NT2/D1 (cell line): ENCODE data around the gene ADAMTS12.

Experiments used
- DNase-seq: peaks from one replicate; pipeline ENCODE4 v3.0.0-alpha.2; 2011; ENCODE audit warnings: low read depth, low spot score
- H3K27me3 ChIP-seq: 2 replicates; pipeline ENCODE4 v1.6.0; 2011; ENCODE audit warnings: mild to moderate bottlenecking; ENCODE audit not compliant: insufficient read length, insufficient read depth
- H3K36me3 ChIP-seq: 2 replicates; pipeline ENCODE4 v1.6.1; 2011; ENCODE audit warnings: mild to moderate bottlenecking, low read length, mixed read lengths; ENCODE audit not compliant: insufficient read depth, insufficient read length
- H3K4me1 ChIP-seq: 2 replicates; pipeline ENCODE4 v1.5.1; 2011; ENCODE audit not compliant: insufficient read depth, insufficient read length
- H3K4me3 ChIP-seq: 2 replicates; pipeline ENCODE4 v1.5.1; 2011; ENCODE audit warnings: low read depth; ENCODE audit not compliant: insufficient read length
- H3K9ac ChIP-seq: 2 replicates; pipeline ENCODE4 v1.6.0; 2011; ENCODE audit warnings: low read depth; ENCODE audit not compliant: insufficient read length
- H3K9me3 ChIP-seq: 2 replicates; pipeline ENCODE4 v1.5.1; 2011; ENCODE audit warnings: mild to moderate bottlenecking, low read length; ENCODE audit not compliant: insufficient read depth
- SUZ12 ChIP-seq: IDR thresholded peaks from 2 replicates; pipeline ENCODE4 v1.6.1; 2011; ENCODE audit not compliant: insufficient read length, insufficient read depth; ENCODE audit errors: extremely low read depth
- YY1 ChIP-seq: IDR thresholded peaks from 2 replicates; pipeline ENCODE4 v1.6.1; 2011; ENCODE audit not compliant: insufficient read length, insufficient read depth
- ZNF274 ChIP-seq: IDR thresholded peaks from 2 replicates; pipeline ENCODE4 v1.6.1; 2011; ENCODE audit warnings: mild to moderate bottlenecking, low read depth, low read length

ADAMTS12 gene

DNA sequence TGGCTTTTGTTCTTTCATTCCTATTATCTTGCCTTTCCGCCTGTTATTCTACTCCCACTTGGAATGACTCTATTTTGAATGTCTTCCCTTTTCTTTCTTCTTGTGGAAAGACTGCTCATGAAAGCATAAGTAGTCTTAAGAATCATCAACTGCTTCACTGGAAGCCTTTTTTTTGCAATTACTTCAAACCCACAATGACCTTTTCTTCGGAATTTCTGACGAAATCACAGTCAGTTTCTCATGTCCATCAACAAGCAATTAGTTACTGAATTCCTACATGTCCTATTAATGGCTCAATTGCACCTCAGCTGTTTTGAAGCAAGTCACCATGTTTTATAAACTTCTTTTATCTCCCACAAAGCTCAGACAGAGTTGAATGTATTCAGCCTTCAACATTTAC, 254.8 kb downstream of the ADAMTS12 start:
- Histone ChIP-seq H3K4me1 (no peaks in the 10 kb centered on the region), H3K27me3 (no peaks in the 10 kb centered on the region), H3K4me3 (no peak overlapping the region), H3K36me3 (peaks cover 22% of the 10 kb centered on the region), H3K9me3 (no peaks in the 10 kb centered on the region), H3K9ac (no peak overlapping the region)
- TF ChIP-seq SUZ12, result no peak
- TF ChIP-seq ZNF274, result no peak
- TF ChIP-seq YY1, result no peak
- no peak for DNase-seq

GRCh38 chr5:33635582-33635981, 256.2 kb downstream of the ADAMTS12 start:
- Histone ChIP-seq H3K4me3 (no peak overlapping the region), H3K4me1 (no peaks in the 10 kb centered on the region), H3K36me3 (peaks cover 22% of the 10 kb centered on the region), H3K27me3 (no peaks in the 10 kb centered on the region), H3K9ac (no peak overlapping the region), H3K9me3 (no peaks in the 10 kb centered on the region)
- no peak for DNase-seq
- TF ChIP-seq SUZ12 (no peak), YY1 (no peak), ZNF274 (no peak)

DNA sequence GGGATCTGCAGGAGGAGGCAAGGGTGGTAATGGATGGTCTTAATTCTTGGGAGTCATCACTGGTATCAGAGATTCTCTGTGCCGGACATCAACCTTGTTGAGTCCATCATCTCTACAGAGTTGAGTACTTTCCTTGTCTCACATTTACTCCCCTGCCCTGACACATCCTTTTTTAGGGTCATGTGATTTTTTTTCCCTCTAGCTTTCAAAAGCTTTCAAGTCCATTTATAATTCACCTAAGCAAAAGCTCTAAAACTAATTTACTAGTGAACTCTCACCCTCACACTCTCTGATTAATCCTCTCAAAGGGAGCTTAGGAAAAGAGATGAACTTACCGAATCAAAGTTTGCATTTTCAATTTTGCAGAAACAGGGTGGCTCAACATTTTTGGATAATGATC, 258.1 kb downstream of the ADAMTS12 start:
- no peak for DNase-seq
- no peaks in the 10 kb centered on the region for H3K27me3 ChIP-seq
- TF ChIP-seq YY1 (no peak), ZNF274 (no peak), SUZ12 (no peak)

DNA sequence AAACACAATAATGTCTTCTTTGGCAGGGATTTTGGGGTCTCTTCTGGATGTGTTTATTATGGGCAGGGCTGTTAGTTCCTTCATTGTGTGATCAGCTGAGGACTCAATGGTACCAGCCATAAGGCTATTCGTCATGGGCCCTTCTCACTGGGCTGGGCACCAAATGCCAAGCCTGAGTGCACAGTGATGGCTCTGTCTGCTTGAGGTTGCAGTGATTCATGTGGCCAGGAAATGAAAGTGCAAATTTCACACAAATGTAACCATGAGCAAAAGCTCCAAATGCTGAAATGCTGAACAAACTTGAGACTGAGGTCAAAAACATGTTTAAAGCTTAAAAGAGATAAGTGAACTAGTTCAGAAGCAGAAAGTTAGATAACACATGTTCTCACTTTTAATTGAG, 260.0 kb downstream of the ADAMTS12 start:
- H3K9ac ChIP-seq, result no peak overlapping the region
- H3K27me3 ChIP-seq, result no peaks in the 10 kb centered on the region
- no peak overlapping the region for H3K4me3 ChIP-seq
- H3K4me1 ChIP-seq, result no peaks in the 10 kb centered on the region
- TF ChIP-seq ZNF274 (no peak), SUZ12 (no peak), YY1 (no peak)
- DNase-seq, result no peak
- H3K36me3 ChIP-seq, result peaks cover 14% of the 10 kb centered on the region
- H3K9me3 ChIP-seq, result no peaks in the 10 kb centered on the region

More for the DNA sequence above, 258.1 kb downstream of the ADAMTS12 start:
- Histone ChIP-seq H3K36me3 (peaks cover 22% of the 10 kb centered on the region), H3K9ac (no peak overlapping the region), H3K9me3 (no peaks in the 10 kb centered on the region), H3K4me3 (no peak overlapping the region), H3K4me1 (no peaks in the 10 kb centered on the region)

GRCh38 chr5:33631139-33631538, 260.7 kb downstream of the ADAMTS12 start:
- peaks cover 19% of the 10 kb centered on the region for H3K36me3 ChIP-seq
- H3K9me3 ChIP-seq, result no peaks in the 10 kb centered on the region
- no peak overlapping the region for H3K9ac ChIP-seq
- no peak overlapping the region for H3K4me3 ChIP-seq
- no peaks in the 10 kb centered on the region for H3K4me1 ChIP-seq
- TF ChIP-seq SUZ12 (no peak), YY1 (no peak), ZNF274 (no peak)
- H3K27me3 ChIP-seq, result no peaks in the 10 kb centered on the region
- no peak for DNase-seq

DNA sequence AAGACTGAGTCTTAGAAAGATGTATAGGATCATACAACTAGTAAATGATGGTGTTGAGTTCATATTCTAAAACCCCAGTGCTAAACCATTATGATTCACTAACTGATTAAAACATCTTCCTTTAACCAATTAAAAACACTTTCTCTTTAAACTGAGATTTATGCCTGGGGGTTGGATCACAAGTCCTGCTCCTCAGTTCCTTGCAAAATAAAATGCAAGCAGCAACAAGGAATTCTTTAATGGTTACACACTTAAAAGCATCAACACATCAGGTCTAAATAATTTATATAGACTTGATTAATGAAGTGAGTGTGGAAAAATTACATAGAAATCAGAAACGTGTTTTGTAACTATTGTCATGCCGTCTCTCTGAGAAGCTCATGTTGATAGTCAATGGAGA, 261.8 kb downstream of the ADAMTS12 start:
- Histone ChIP-seq H3K4me3 (no peak overlapping the region), H3K4me1 (no peaks in the 10 kb centered on the region), H3K9ac (no peak overlapping the region), H3K27me3 (no peaks in the 10 kb centered on the region), H3K36me3 (peaks cover 15% of the 10 kb centered on the region), H3K9me3 (no peaks in the 10 kb centered on the region)
- TF ChIP-seq YY1 (no peak), ZNF274 (no peak), SUZ12 (no peak)
- DNase-seq, result no peak

- H3K36me3 ChIP-seq, result peaks cover 11% of the 10 kb centered on the region
Measured at GRCh38 chr5:33628796-33629195, 263.0 kb downstream of the ADAMTS12 start.

More at GRCh38 chr5:33628796-33629195, 263.0 kb downstream of the ADAMTS12 start:
- TF ChIP-seq SUZ12 (no peak), ZNF274 (no peak), YY1 (no peak)
- no peaks in the 10 kb centered on the region for H3K9me3 ChIP-seq
- no peak for DNase-seq
- H3K4me1 ChIP-seq, result no peaks in the 10 kb centered on the region
- no peak overlapping the region for H3K4me3 ChIP-seq
- H3K27me3 ChIP-seq, result no peaks in the 10 kb centered on the region
- H3K9ac ChIP-seq, result no peak overlapping the region
